MCF 10A (cell line): ENCODE data around the gene SDC1. TPM values are rescaled to one million over a fixed set of nuclear protein-coding genes. Genes with fewer than 3 reads are reported as not detected.
A peak's percentile ranks its signal among the peaks of the same experiment; 100 is the strongest.

Experiments used
- BruUV-seq: library from RNA; stranded (reverse); fragments of 400-500 nt; replicated peaks from 2 replicates; lab custom pipeline; 2021; lab: Mats Ljungman, UMichigan
- CTCF ChIA-PET: fragments of 300-600 bp; sonication (Branson Sonifier 250); formaldehyde crosslinking; extraction: SDS; loops from one replicate; lab custom pipeline; 2021; ENCODE audit warnings: antibody characterized with exemption, inconsistent platforms; lab: Yijun Ruan, JAX
- POLR2A ChIA-PET: fragments of 300-600, 350-650 bp; sonication (Branson Sonifier 250); formaldehyde crosslinking; extraction: SDS; loops from one replicate; lab custom pipeline; 2020; ENCODE audit warnings: antibody characterized with exemption, inconsistent platforms; lab: Yijun Ruan, JAX
- DNase-seq: peaks from one replicate; pipeline ENCODE4 v3.0.0-alpha.2; 2018; ENCODE audit not compliant: unreplicated experiment
- H3K27ac Mint-ChIP-seq: one replicate; pipeline ENCODE4 v1.8.0; 2022; ENCODE audit warnings: mild to moderate bottlenecking, low read depth, mixed read lengths; ENCODE audit not compliant: unreplicated experiment
- H3K27me3 Mint-ChIP-seq: one replicate; pipeline ENCODE4 v1.8.0; 2022; ENCODE audit warnings: mixed read lengths; ENCODE audit not compliant: insufficient read depth, unreplicated experiment
- H3K36me3 Mint-ChIP-seq: one replicate; pipeline ENCODE4 v1.8.0; 2022; ENCODE audit warnings: mild to moderate bottlenecking, moderate library complexity, mixed read lengths; ENCODE audit not compliant: insufficient read depth, unreplicated experiment
- H3K4me1 Mint-ChIP-seq: one replicate; pipeline ENCODE4 v1.8.0; 2022; ENCODE audit warnings: mixed read lengths; ENCODE audit not compliant: insufficient read depth, unreplicated experiment
- H3K4me3 Mint-ChIP-seq: one replicate; pipeline ENCODE4 v1.8.0; 2022; ENCODE audit warnings: mild to moderate bottlenecking, moderate library complexity, mixed read lengths; ENCODE audit not compliant: unreplicated experiment
- H3K9me3 Mint-ChIP-seq: one replicate; pipeline ENCODE4 v1.8.0; 2022; ENCODE audit warnings: mixed read lengths; ENCODE audit not compliant: unreplicated experiment
- CTCF ChIP-seq: fragments of 200-600 bp; IDR thresholded peaks from one replicate; pipeline ENCODE4 v1.8.0; 2022; ENCODE audit warnings: antibody characterized with exemption, mild to moderate bottlenecking; ENCODE audit not compliant: unreplicated experiment
- intact Hi-C: fragments of 100-400 bp; cut with micrococcal nuclease; formaldehyde crosslinking; loops from 2 replicates; pipeline ENCODE4 v1.14.1; 2022
- total RNA-seq: library from RNA; stranded (reverse); gene quantifications from 2 replicates; pipeline ENCODE4 v1.2.3, GENCODE V29; 2022

Gene SDC1
- total RNA-seq, 1 experiment from 2014 or later = 232 TPM

- no peak for DNase-seq
- ChIA-PET POLR2A (interaction anchor here (0.6 to 13.0 kb wide), 3 partner anchors 10 to 27 kb away, joined by 3 to 222 read pairs (median 3); partner anchors contain the start of gene SDC1), CTCF (interaction anchor here (0.6 to 5.8 kb wide), 9 partner anchors 9 to 208 kb away, joined by 3 to 32 read pairs (median 6); partner anchors contain the start of gene SDC1)
- intact Hi-C loops = no loop called here
- H3K36me3 Mint-ChIP-seq = peaks cover 40% of the 10 kb centered on the region
- H3K9me3 Mint-ChIP-seq = no peaks in the 10 kb centered on the region
- TF ChIP-seq CTCF = no peak
- H3K27me3 Mint-ChIP-seq = no peaks in the 10 kb centered on the region
- no peak overlapping the region for H3K4me3 Mint-ChIP-seq
- H3K27ac Mint-ChIP-seq = peak overlapping the region; percentile 94
- H3K4me1 Mint-ChIP-seq = peaks cover 74% of the 10 kb centered on the region
- no TSS peak for BruUV-seq
These were observed 14.5 kb downstream of the SDC1 start for GRCh38 chr2:20210462-20210861.

- no peaks in the 10 kb centered on the region for H3K27me3 Mint-ChIP-seq
- H3K4me3 Mint-ChIP-seq = no peak overlapping the region
- ChIA-PET CTCF (interaction anchor here (0.6 to 5.8 kb wide), 10 partner anchors 10 to 337 kb away, joined by 3 to 32 read pairs (median 4); partner anchors contain the start of gene SDC1), POLR2A (interaction anchor here (0.6 to 13.0 kb wide), 4 partner anchors 8 to 157 kb away, joined by 3 to 222 read pairs (median 8); partner anchors contain the start of gene SDC1)
- TF ChIP-seq CTCF = no peak
- intact Hi-C loops = no loop called here
- no TSS peak for BruUV-seq
- H3K27ac Mint-ChIP-seq = peak overlapping the region; percentile 94
- peaks cover 43% of the 10 kb centered on the region for H3K36me3 Mint-ChIP-seq
- H3K9me3 Mint-ChIP-seq = no peaks in the 10 kb centered on the region
- no peak for DNase-seq
- H3K4me1 Mint-ChIP-seq = peaks cover 66% of the 10 kb centered on the region
These were observed 15.4 kb downstream of the SDC1 start for GRCh38 chr2:20209373-20210109.

GRCh38 chr2:20208476-20208859 lies 16.5 kb downstream of the SDC1 start:
- Mint-ChIP-seq H3K27me3 (no peaks in the 10 kb centered on the region), H3K27ac (peak overlapping the region; percentile 94), H3K4me3 (no peak overlapping the region), H3K4me1 (peaks cover 55% of the 10 kb centered on the region), H3K36me3 (peaks cover 39% of the 10 kb centered on the region), H3K9me3 (no peaks in the 10 kb centered on the region)
- intact Hi-C loops = no loop called here
- ChIA-PET CTCF (interaction anchor here (0.6 to 6.4 kb wide), 12 partner anchors 8 to 193 kb away, joined by 3 to 46 read pairs (median 4); partner anchors contain the start of gene SDC1), POLR2A (interaction anchor here (1.0 to 13.0 kb wide), 6 partner anchors 9 to 156 kb away, joined by 3 to 222 read pairs (median 8); partner anchors contain the start of gene SDC1)
- no TSS peak for BruUV-seq
- TF ChIP-seq CTCF = no peak
- no peak for DNase-seq

GRCh38 chr2:20207051-20207450 lies 17.9 kb downstream of the SDC1 start:
- Mint-ChIP-seq H3K4me3 (no peak overlapping the region), H3K36me3 (peaks cover 48% of the 10 kb centered on the region), H3K4me1 (peaks cover 48% of the 10 kb centered on the region), H3K9me3 (no peaks in the 10 kb centered on the region), H3K27me3 (no peaks in the 10 kb centered on the region), H3K27ac (peak overlapping the region; percentile 94)
- intact Hi-C loops = no loop called here
- ChIA-PET POLR2A (interaction anchor here (0.9 to 13.0 kb wide), 7 partner anchors 10 to 27 kb away, joined by 3 to 222 read pairs (median 7); partner anchors contain the start of gene SDC1), CTCF (interaction anchor here (1.0 to 6.4 kb wide), 8 partner anchors 14 to 99 kb away, joined by 3 to 46 read pairs (median 6); partner anchors contain the start of gene SDC1)
- BruUV-seq = no TSS peak
- no peak for DNase-seq
- TF ChIP-seq CTCF = no peak
